Naive thymus-derived CD4-positive, alpha-beta T cell (primary cell): ENCODE results near the gene DYNC1LI2. TPM values are rescaled to one million over a fixed set of nuclear protein-coding genes. Genes with fewer than 3 reads are reported as not detected.

Source experiments
- ATAC-seq: fragments of 150-1000 bp; cut with Tn5 transposase; 2 replicates; pipeline ENCODE4 v1.10.0; 2021; ENCODE audit warnings: mild to moderate bottlenecking, moderate library complexity
- CTCF ChIA-PET: fragments of 350-600 bp; sonication (Branson Sonifier 250); formaldehyde crosslinking; loops from one replicate; lab custom pipeline; 2021; ENCODE audit warnings: antibody characterized with exemption; lab: Charles Lee
- POLR2A ChIA-PET: fragments of 350-600 bp; sonication (Branson Sonifier 250); formaldehyde crosslinking; loops from one replicate; lab custom pipeline; 2021; ENCODE audit warnings: antibody characterized with exemption, inconsistent platforms; lab: Charles Lee
- DNase-seq, 9 donors: peaks; one replicate each; pipeline versions ENCODE4 v3.0.0 to v3.0.0-alpha.2; 2020 to 2022; ENCODE audit warnings: mixed read lengths in 1 of 9
- H3K27ac ChIP-seq: one replicate; pipeline ENCODE4 v1.7.0; 2013; ENCODE audit warnings: mild to moderate bottlenecking, low read depth, low read length, moderate library complexity
- H3K27me3 ChIP-seq, 2 donors: one replicate each; pipeline ENCODE4 v1.7.0; 2013; ENCODE audit warnings: low read length in 2 of 2, mild to moderate bottlenecking in 2 of 2, moderate library complexity in 2 of 2; ENCODE audit not compliant: control insufficient read depth in 2 of 2, insufficient read depth in 2 of 2
- H3K36me3 ChIP-seq, 3 experiments: 1 replicate in 2 of 3; 2 replicates in 1 of 3; pipeline ENCODE4 v1.7.0; 2013; ENCODE audit warnings: low read length in 3 of 3, mild to moderate bottlenecking in 3 of 3, moderate library complexity in 1 of 3; ENCODE audit not compliant: insufficient read depth in 3 of 3, control insufficient read depth in 2 of 3
- H3K4me1 ChIP-seq, 2 donors: one replicate each; pipeline ENCODE4 v1.7.0; 2013; ENCODE audit warnings: low read length in 2 of 2, mild to moderate bottlenecking in 2 of 2, moderate library complexity in 1 of 2; ENCODE audit not compliant: control insufficient read depth in 2 of 2, insufficient read depth in 2 of 2
- H3K4me3 ChIP-seq: 2 replicates; pipeline ENCODE4 v1.7.0; 2013; ENCODE audit warnings: mild to moderate bottlenecking, low read length
- H3K9me3 ChIP-seq, 3 experiments: 1 replicate in 2 of 3; 2 replicates in 1 of 3; pipeline ENCODE4 v1.7.0; 2013; ENCODE audit warnings: low read length in 3 of 3; ENCODE audit not compliant: control insufficient read depth in 2 of 3
- H3K27ac Mint-ChIP-seq, 9 donors: one replicate each; pipeline ENCODE4 v1.8.0; 2020 to 2022; ENCODE audit warnings: mixed read lengths in 9 of 9, mild to moderate bottlenecking in 8 of 9, moderate library complexity in 5 of 9, inconsistent platforms in 2 of 9
- H3K27me3 Mint-ChIP-seq, 5 donors: one replicate each; pipeline ENCODE4 v1.8.0; 2021 to 2022; ENCODE audit warnings: mixed read lengths in 5 of 5, mild to moderate bottlenecking in 1 of 5
- H3K36me3 Mint-ChIP-seq, 5 donors: one replicate each; pipeline ENCODE4 v1.8.0; 2020 to 2022; ENCODE audit warnings: mixed read lengths in 5 of 5, mild to moderate bottlenecking in 3 of 5, inconsistent platforms in 1 of 5
- H3K4me1 Mint-ChIP-seq, 7 donors: one replicate each; pipeline ENCODE4 v1.8.0; 2020 to 2022; ENCODE audit warnings: mixed read lengths in 7 of 7, mild to moderate bottlenecking in 3 of 7, inconsistent platforms in 1 of 7
- H3K4me3 Mint-ChIP-seq, 10 donors: one replicate each; pipeline ENCODE4 v1.8.0; 2020 to 2022; ENCODE audit warnings: mild to moderate bottlenecking in 10 of 10, mixed read lengths in 10 of 10, moderate library complexity in 6 of 10, inconsistent platforms in 2 of 10
- H3K9me3 Mint-ChIP-seq, 11 donors: one replicate each; pipeline ENCODE4 v1.8.0; 2020 to 2022; ENCODE audit warnings: mixed read lengths in 11 of 11, mild to moderate bottlenecking in 4 of 11, inconsistent platforms in 1 of 11, moderate library complexity in 1 of 11
- intact Hi-C, 2 donors: fragments of 100-400 bp; cut with micrococcal nuclease; formaldehyde crosslinking; loops; one replicate each; pipeline ENCODE4 v1.15.1; 2023
- polyA plus RNA-seq, 2 donors: library from polyadenylated mRNA; unstranded; fragments of 300-500 nt; fragmentation: Illumina TruSeq; gene quantifications; one replicate each; pipeline ENCODE4 v1.2.3, GENCODE V29; 2021
- total RNA-seq, 6 experiments: library from RNA in 5 of 6; stranded (reverse) in 5 of 6; gene quantifications; 1 replicate in 5 of 6; 2 replicates in 1 of 6; pipeline ENCODE4 v1.2.3 and lab custom pipeline; 2021 to 2026

DYNC1LI2 gene
- total and polyA plus RNA-seq, 7 experiments from 2014 or later: 23.2 to 85.7 (median 77.5) TPM

- ChIA-PET POLR2A (no interaction called here), CTCF (interaction anchor here (0.7 kb wide), 1 partner anchor 39 kb away, joined by 3 read pairs; no protein-coding TSS in a partner anchor)
- intact Hi-C loops: loop anchor here (5.0 kb wide), 5 partner anchors 48 to 327 kb away; partner anchors contain the start of genes CBFB (in 1 of the 2), CKLF (in 1 of the 2) and TK2 (in 1 of the 2)
- H3K4me3 ChIP-seq: no peak overlapping the region
- peaks cover 0 to 51% (median 3%) of the 10 kb centered on the region in 5 donors for H3K27me3 Mint-ChIP-seq
- ATAC-seq (no peak), DNase-seq (no peak)
- H3K4me1 ChIP-seq: peaks cover 5 to 10% of the 10 kb centered on the region in 2 donors
- H3K36me3 Mint-ChIP-seq: peaks cover 0 to 1% (median 0%) of the 10 kb centered on the region in 5 donors
- no peaks in the 10 kb centered on the region for H3K27me3 ChIP-seq
- H3K27ac ChIP-seq: no peak overlapping the region
- peaks cover 5 to 16% (median 10%) of the 10 kb centered on the region in 7 donors for H3K4me1 Mint-ChIP-seq
- H3K9me3 Mint-ChIP-seq: peaks cover 0 to 3% (median 0%) of the 10 kb centered on the region in 11 donors
- H3K36me3 ChIP-seq: no peaks in the 10 kb centered on the region
- no peak overlapping the region for H3K27ac Mint-ChIP-seq
- no peak overlapping the region for H3K4me3 Mint-ChIP-seq
- H3K9me3 ChIP-seq: no peaks in the 10 kb centered on the region
Observed at GRCh38 chr16:66699898-66700297, 51.5 kb downstream of the DYNC1LI2 start.

- peaks cover 0 to 58% (median 7%) of the 10 kb centered on the region in 5 donors for H3K27me3 Mint-ChIP-seq
- Histone ChIP-seq H3K4me3 (no peak overlapping the region), H3K4me1 (peaks cover 5 to 10% of the 10 kb centered on the region in 2 donors), H3K27ac (no peak overlapping the region), H3K36me3 (no peaks in the 10 kb centered on the region), H3K27me3 (no peaks in the 10 kb centered on the region), H3K9me3 (no peaks in the 10 kb centered on the region)
- DNase-seq: no peak
- CTCF ChIA-PET: interaction anchor here (0.6 kb wide), 1 partner anchor 26 kb away, joined by 3 read pairs; no protein-coding TSS in a partner anchor
- POLR2A ChIA-PET: interaction anchor here (0.9 kb wide), 1 partner anchor 47 kb away, joined by 3 read pairs; no protein-coding TSS in a partner anchor
- peaks cover 6 to 16% (median 12%) of the 10 kb centered on the region in 7 donors for H3K4me1 Mint-ChIP-seq
- peaks cover 0 to 1% (median 0%) of the 10 kb centered on the region in 5 donors for H3K36me3 Mint-ChIP-seq
- peak overlapping the region in 9 of 10 donors; percentile 17 to 86 (median 78) for H3K4me3 Mint-ChIP-seq
- H3K9me3 Mint-ChIP-seq: peaks cover 0 to 3% (median 0%) of the 10 kb centered on the region in 11 donors
- intact Hi-C loops: loop anchor here (5.0 kb wide), 5 partner anchors 46 to 329 kb away; partner anchors contain the start of genes CBFB (in 1 of the 2), CKLF (in 1 of the 2) and TK2 (in 1 of the 2)
- H3K27ac Mint-ChIP-seq: no peak overlapping the region
- ATAC-seq: no peak
Observed at GRCh38 chr16:66698046-66698445, 53.4 kb downstream of the DYNC1LI2 start.

GRCh38 chr16:66696669-66697630, 54.5 kb downstream of the DYNC1LI2 start, which contains the start of gene CMTM4:
CMTM4 (minus strand) TSS chr16:66696743; CDS start chr16:66696525, 218 bp downstream.
- peak; percentile 56 to 85 (median 72) for DNase-seq
- Mint-ChIP-seq H3K27ac (peak within 1 kb of the TSS in 5 of 9 donors; percentile 36 to 81 (median 47)), H3K4me3 (peak within 1 kb of the TSS; percentile 77 to 91 (median 83)), H3K27me3 (peaks cover 0 to 57% (median 7%) of the 10 kb centered on the region in 5 donors), H3K9me3 (peaks cover 0 to 3% (median 0%) of the 10 kb centered on the region in 11 donors), H3K36me3 (peaks cover 0 to 1% (median 0%) of the 10 kb centered on the region in 5 donors), H3K4me1 (peaks cover 6 to 16% (median 12%) of the 10 kb centered on the region in 7 donors)
- Histone ChIP-seq H3K27ac (peak within 1 kb of the TSS; percentile 45), H3K27me3 (no peaks in the 10 kb centered on the region), H3K4me1 (peaks cover 5 to 10% of the 10 kb centered on the region in 2 donors), H3K9me3 (no peaks in the 10 kb centered on the region), H3K4me3 (peak within 1 kb of the TSS; percentile 69), H3K36me3 (no peaks in the 10 kb centered on the region)
- ChIA-PET CTCF (interaction anchor here (0.6 to 1.2 kb wide), 3 partner anchors 10 to 31 kb away, joined by 3 to 5 read pairs (median 3); no protein-coding TSS in a partner anchor), POLR2A (no interaction called here)
- peak; percentile 98 for ATAC-seq
- intact Hi-C loops: loop anchor here (1.0 to 5.0 kb wide), 9 partner anchors 32 to 330 kb away; partner anchors contain the start of genes DYNC1LI2 (in 2 of the 2), CBFB (in 1 of the 2), CKLF (in 1 of the 2) and TK2 (in 1 of the 2)

GRCh38 chr16:66695935-66696668, 55.3 kb downstream of the DYNC1LI2 start:
- ChIA-PET CTCF (interaction anchor here (1.0 to 1.2 kb wide), 2 partner anchors 31 to 133 kb away, joined by 3 to 5 read pairs; no protein-coding TSS in a partner anchor), POLR2A (interaction anchor here (1.4 kb wide), 1 partner anchor 55 kb away, joined by 3 read pairs; the partner anchor contains the start of gene DYNC1LI2)
- ATAC-seq (no peak), DNase-seq (peak in 6 of 9 donors; percentile 16 to 34 (median 19))
- Mint-ChIP-seq H3K9me3 (peaks cover 0 to 3% (median 0%) of the 10 kb centered on the region in 11 donors), H3K27me3 (peaks cover 0 to 61% (median 7%) of the 10 kb centered on the region in 5 donors), H3K27ac (peak overlapping the region in 5 of 9 donors; percentile 36 to 81 (median 47)), H3K4me1 (peaks cover 6 to 16% (median 12%) of the 10 kb centered on the region in 7 donors), H3K4me3 (peak overlapping the region; percentile 71 to 91 (median 82)), H3K36me3 (peaks cover 0 to 1% (median 0%) of the 10 kb centered on the region in 5 donors)
- Histone ChIP-seq H3K4me1 (peaks cover 5 to 10% of the 10 kb centered on the region in 2 donors), H3K36me3 (no peaks in the 10 kb centered on the region), H3K27me3 (no peaks in the 10 kb centered on the region), H3K9me3 (no peaks in the 10 kb centered on the region), H3K4me3 (peak overlapping the region; percentile 53), H3K27ac (peak overlapping the region; percentile 45)
- intact Hi-C loops: loop anchor here (1.0 to 5.0 kb wide), 9 partner anchors 33 to 331 kb away; partner anchors contain the start of genes DYNC1LI2 (in 2 of the 2), CBFB (in 1 of the 2), CKLF (in 1 of the 2) and TK2 (in 1 of the 2)

GRCh38 chr16:66695471-66695934, 55.9 kb downstream of the DYNC1LI2 start:
- H3K27me3 Mint-ChIP-seq: peaks cover 0 to 63% (median 8%) of the 10 kb centered on the region in 5 donors
- intact Hi-C loops: loop anchor here (5.0 kb wide), 5 partner anchors 43 to 332 kb away; partner anchors contain the start of genes CBFB (in 1 of the 2), CKLF (in 1 of the 2) and TK2 (in 1 of the 2)
- Histone ChIP-seq H3K27me3 (no peaks in the 10 kb centered on the region), H3K36me3 (no peaks in the 10 kb centered on the region), H3K4me3 (peak overlapping the region; percentile 53), H3K9me3 (no peaks in the 10 kb centered on the region), H3K27ac (peak overlapping the region; percentile 45), H3K4me1 (peaks cover 5 to 10% of the 10 kb centered on the region in 2 donors)
- peaks cover 6 to 16% (median 11%) of the 10 kb centered on the region in 7 donors for H3K4me1 Mint-ChIP-seq
- ATAC-seq (no peak), DNase-seq (peak in 7 of 9 donors; percentile 3 to 25 (median 9))
- CTCF ChIA-PET: interaction anchor here (1.0 kb wide), 1 partner anchor 133 kb away, joined by 3 read pairs; no protein-coding TSS in a partner anchor
- POLR2A ChIA-PET: interaction anchor here (1.4 kb wide), 1 partner anchor 55 kb away, joined by 3 read pairs; the partner anchor contains the start of gene DYNC1LI2
- H3K4me3 Mint-ChIP-seq: peak overlapping the region; percentile 71 to 91 (median 82)
- peak overlapping the region in 6 of 9 donors; percentile 36 to 81 (median 46) for H3K27ac Mint-ChIP-seq
- no peaks in the 10 kb centered on the region for H3K9me3 Mint-ChIP-seq
- H3K36me3 Mint-ChIP-seq: peaks cover 0 to 1% (median 0%) of the 10 kb centered on the region in 5 donors
